Dermis microvascular lymphatic vessel endothelial cell (primary cell): ENCODE data around the gene RINL. TPM values are rescaled to one million over a fixed set of nuclear protein-coding genes. Genes with fewer than 3 reads are reported as not detected.
A peak's percentile ranks its signal among the peaks of the same experiment; 100 is the strongest.
"Not testable (repeated sequence)": the region's sequence is repeated elsewhere in the genome, so short reads cannot be mapped to it uniquely, and the experiment has no call there.

Experiments used
- DNase-seq, 2 donors: peaks; one replicate each; pipeline versions ENCODE4 v3.0.0 to v3.0.0-alpha.2; 2010; ENCODE audit warnings: low read depth in 2 of 2
- total RNA-seq: library from RNA; depleted of rRNA; stranded (reverse); fragments of >200 nt; gene quantifications from 2 replicates; pipeline ENCODE4 v1.2.1, GENCODE V29; 2014

The RINL gene
- total RNA-seq, 1 donor from 2014 or later = 8.1 TPM

GRCh38 chr19:38836159-38836982, 41.7 kb downstream of the RINL start:
- no peak for DNase-seq

- no peak for DNase-seq
Measured at GRCh38 chr19:38834590-38834989, 43.5 kb downstream of the RINL start.

- DNase-seq = no peak
Measured at GRCh38 chr19:38834104-38834490, 44.0 kb downstream of the RINL start.

GRCh38 chr19:38833092-38833425, 45.0 kb downstream of the RINL start:
- no peak for DNase-seq

DNA sequence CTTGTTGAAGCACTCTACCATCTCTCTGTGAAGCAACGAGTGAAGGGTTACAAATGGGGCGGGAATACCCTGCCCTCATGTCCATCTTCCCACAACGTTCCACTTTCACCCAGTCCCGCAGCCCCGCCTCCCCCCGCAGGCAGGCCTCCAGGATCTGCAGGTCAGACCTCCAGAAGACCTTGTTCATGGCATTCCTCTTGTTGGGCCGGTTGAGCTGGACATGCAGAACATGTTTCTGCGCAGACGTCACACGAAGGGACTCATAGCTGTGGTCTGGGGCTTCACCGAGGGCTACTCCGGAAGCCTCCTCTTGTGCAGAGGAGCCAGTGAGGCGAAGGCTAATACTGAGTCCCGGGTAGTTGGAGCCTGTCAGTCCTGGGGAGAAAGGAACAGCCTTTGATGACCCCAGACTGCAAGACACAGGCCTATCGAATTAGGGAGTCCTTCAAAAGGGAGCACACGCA, 46.9 kb downstream of the RINL start:
- peak in 1 of 2 donors; percentile 66 for DNase-seq

GRCh38 chr19:38830039-38830733, 47.9 kb downstream of the RINL start:
- no peak for DNase-seq

DNA sequence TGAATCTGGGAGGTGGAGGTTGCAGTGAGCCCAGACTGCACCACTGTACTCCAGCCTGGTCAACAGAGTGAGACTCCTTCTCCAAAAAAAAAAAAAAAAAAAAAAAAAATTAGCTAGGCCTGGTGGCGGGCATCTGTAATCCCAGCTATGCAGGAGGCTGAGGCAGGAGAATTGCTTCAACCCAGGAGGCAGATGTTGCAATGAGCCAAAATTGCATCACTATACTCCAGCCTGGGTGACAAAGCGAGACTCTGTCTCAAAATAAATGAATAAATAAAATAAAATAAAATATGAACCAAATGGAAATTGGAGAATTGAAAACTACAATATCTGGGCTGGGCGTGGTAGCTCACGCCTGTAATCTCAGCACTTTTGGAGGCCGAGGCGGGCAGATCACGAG, 48.9 kb downstream of the RINL start:
- not testable (repeated sequence) for DNase-seq

DNA sequence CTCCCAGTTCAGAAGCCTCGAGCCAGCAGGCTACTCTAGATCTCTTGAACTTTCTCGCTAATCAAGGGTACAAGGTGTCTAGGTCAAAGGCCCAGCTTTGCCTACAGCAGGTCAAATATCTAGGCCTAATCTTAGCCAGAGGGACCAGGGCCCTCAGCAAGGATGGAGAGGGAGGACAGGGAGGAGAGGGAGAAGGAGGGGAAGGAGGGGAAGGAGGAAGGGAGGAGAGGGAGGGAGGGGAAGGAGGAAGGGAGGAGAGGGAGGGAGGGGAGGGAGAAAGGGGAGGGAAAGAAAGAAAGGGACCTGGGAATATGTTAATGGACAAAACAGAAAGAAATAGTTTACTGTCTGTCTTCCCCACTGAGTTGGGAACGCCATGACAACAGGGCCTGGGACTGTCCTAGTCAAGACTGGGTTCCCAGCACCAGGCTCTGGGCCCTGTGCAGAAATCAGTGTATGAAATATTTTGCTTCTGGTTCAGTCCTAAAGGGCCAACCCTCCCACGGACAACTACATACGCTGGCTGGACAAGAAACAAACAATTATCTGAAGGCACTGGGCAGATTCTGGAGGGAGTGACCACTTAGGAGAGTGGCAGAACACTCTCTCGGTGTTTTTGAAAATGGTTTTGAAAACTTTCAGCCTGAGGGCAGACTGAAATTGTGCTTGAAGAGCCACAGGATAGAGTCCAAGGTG, 51.1 kb downstream of the RINL start:
- no peak for DNase-seq

GRCh38 chr19:38825936-38826335, 52.1 kb downstream of the RINL start:
- DNase-seq = not testable (repeated sequence)

- DNase-seq = not testable (repeated sequence)
Measured at GRCh38 chr19:38821230-38821825, 56.7 kb downstream of the RINL start.

- no peak for DNase-seq
Measured at GRCh38 chr19:38819231-38819920, 58.7 kb downstream of the RINL start.

Other genes starting within 250 kb of the RINL start
- 126 and 192 TPM in 2 replicates for gene ACTN4, start 230.6 kb downstream of the RINL start, total RNA-seq
- 0.13 TPM in 1 of 2 replicates, not detected in the other for gene CAPN12, start 133.8 kb downstream of the RINL start, total RNA-seq
- gene LGALS7, start 104.8 kb downstream of the RINL start, total RNA-seq = not detected in 2 replicates
- 0.39 TPM in 1 of 2 replicates, not detected in the other for gene LGALS7B, start 89.1 kb downstream of the RINL start, total RNA-seq
- gene LGALS4, start 65.3 kb downstream of the RINL start, total RNA-seq = not detected in 2 replicates
- gene ECH1, start 46.5 kb downstream of the RINL start, total RNA-seq = 50.5 and 59.9 TPM in 2 replicates
- 263 and 288 TPM in 2 replicates for gene HNRNPL, start 28.3 kb downstream of the RINL start, total RNA-seq
- 62.3 and 105 TPM in 2 replicates for gene SIRT2, start 21.3 kb upstream of the RINL start, total RNA-seq
- 8.0 and 15.3 TPM in 2 replicates for gene NFKBIB, start 21.7 kb upstream of the RINL start, total RNA-seq
- gene CCER2, start 33.9 kb upstream of the RINL start, total RNA-seq = 0.13 TPM in 1 of 2 replicates, not detected in the other
- 17.2 and 18.3 TPM in 2 replicates for gene SARS2, start 52.5 kb upstream of the RINL start, total RNA-seq
- gene MRPS12, start 52.7 kb upstream of the RINL start, total RNA-seq = 46.6 and 50.1 TPM in 2 replicates
- 13.6 and 29.0 TPM in 2 replicates for gene FBXO17, start 97.5 kb upstream of the RINL start, total RNA-seq
- gene FBXO27, start 154.3 kb upstream of the RINL start, total RNA-seq = 0.77 and 1.0 TPM in 2 replicates
- not detected in 2 replicates for gene ACP7, start 206.1 kb upstream of the RINL start, total RNA-seq
- gene PAK4, start 247.5 kb upstream of the RINL start, total RNA-seq = 4.2 and 6.1 TPM in 2 replicates